AG09319 (cell line): Measurements from ENCODE around the gene SKI.

Experiments
- DNase-seq: peaks from one replicate; pipeline ENCODE4 v3.0.0-alpha.2; 2010; ENCODE audit warnings: low read depth; ENCODE audit errors: extremely low read depth
- CTCF ChIP-seq: IDR thresholded peaks from 2 replicates; pipeline ENCODE4 v1.5.1; 2011; ENCODE audit warnings: low read depth, mild to moderate bottlenecking, inconsistent platforms, low read length, moderate library complexity

SKI gene

DNA sequence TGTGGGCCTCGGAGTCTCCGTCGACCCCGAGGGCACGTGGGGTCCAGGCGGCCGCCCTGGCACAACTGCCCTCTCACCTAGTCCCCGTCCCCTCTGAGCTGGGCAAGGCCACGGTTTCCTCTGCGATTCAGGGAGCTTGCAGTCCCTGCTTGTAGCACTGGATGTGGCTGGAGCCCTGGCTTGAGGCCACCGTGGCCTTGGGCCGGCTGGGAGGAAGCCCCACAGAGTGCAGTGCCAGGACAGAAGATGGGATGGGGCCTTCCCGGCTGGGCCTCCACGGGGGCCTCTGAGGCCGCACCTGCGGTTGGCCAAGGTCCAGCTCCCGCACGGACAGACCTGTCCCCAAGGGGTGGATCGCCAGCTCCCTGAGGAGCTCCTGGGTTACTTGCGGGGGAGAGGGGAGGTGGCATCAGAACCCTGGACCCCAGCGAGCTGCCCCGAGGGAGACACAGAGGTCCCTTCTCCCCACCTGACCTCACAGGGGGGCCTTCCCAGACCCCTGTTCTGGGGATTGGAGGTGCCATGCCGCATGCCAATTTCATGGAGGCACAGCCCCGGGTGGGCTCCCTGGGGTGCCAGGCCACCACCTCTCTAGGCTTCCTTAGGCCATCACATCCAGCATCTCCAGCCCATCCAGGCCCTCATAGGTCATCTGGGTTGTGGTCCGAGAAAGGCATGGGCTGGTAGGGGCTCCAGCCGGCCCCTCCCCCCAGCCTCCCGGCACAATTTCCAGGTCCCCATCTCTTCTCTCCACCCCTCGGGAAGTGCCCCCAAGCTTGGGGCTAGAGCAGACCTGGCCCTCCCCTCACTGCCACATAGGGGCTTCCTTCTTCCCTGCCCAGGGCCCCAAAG lies 82.4 kb downstream of the SKI start:
- no peak for TF ChIP-seq CTCF
- DNase-seq: no peak

GRCh38 chr1:2311184-2312032 lies 83.3 kb downstream of the SKI start:
- no peak for DNase-seq
- TF ChIP-seq CTCF: peak; percentile 44

DNA sequence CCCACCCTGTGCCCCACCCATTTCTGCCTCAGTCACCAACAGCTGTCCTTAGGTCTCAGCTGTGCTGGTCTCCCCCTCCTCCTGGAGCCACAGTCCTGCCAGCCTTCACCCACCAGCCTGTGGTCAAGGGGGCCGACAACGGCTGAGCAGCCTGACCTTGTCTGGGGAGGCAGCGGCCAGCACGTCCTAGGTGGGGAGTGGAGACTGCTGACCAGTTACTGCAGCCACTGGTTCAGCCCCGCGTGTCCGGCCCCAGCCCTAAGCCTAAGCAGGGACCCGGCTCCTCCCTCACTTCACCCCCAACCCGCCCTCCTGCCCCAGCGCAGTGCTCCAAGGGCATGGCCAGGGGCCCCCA lies 84.0 kb downstream of the SKI start:
- no peak for TF ChIP-seq CTCF
- no peak for DNase-seq

DNA sequence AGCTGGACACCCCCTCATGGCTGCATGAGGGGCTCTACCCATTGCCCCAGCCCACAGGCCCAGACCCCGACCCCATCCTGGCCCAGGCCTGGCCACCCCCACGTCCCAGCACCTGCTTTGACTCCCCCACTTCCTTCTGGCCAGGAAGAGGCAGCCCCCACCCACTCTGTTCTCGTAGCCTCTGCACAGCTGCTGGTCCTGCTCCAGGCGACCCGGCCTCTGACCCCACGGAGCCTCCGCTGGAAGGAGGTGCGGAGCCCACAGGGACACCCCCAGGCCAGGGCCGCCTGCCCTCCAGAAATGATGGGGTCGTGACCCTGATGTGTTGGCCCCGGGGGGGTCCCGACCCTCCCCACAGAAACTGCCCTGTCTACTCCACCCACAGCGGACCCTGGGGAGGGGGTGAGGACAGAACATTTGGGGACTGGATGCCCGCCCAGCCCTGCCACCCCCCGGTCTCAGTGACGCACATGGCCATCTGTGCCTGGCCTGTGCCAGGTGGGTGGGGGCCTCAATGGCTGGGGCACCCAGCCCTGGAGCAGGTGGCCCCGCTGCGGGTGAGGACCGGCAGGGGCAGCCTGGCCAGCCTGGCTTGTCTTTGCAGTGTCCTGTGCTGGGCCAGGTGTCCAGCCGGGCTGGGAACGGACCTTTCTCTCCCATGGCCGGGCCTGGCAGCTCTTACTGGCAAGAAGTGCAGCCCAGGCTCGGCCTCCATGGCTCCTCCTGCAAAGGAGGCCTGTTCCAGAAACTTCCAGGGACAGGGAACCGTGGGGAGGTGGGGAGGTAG lies 84.6 kb downstream of the SKI start:
- TF ChIP-seq CTCF: no peak

DNA sequence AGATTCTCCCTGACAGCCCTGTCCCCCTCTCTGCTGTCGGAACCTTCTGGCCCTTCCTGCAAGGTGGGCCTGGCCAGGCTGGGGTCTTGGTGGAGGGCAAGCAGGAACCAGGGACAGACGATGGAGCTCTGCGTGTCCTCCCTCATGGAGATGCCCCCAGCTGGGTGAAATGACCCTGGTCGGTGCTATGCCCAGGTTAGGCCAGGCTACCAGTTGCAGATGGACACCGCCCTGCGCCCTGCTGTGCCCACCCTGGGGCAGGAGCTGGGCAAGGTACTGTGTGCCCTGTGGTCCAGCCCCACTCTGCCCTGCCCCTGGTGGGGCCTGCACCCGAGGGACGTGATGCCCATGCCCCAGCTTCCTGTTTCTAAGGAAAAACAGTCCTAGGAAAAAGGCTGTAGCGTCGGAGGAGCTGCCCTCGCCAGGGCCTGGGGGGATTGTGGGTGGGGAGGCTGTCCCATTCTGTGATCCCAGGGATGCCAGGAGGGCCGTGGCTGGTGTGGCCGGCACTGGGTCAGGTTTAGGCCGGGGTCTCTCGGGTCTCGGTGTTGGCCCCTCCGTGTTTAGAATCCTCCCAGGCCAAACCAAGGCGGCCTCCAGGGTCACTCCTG lies 85.6 kb downstream of the SKI start:
- no peak for TF ChIP-seq CTCF
- DNase-seq: no peak

More for the DNA sequence above, 84.6 kb downstream of the SKI start:
- no peak for DNase-seq

DNA sequence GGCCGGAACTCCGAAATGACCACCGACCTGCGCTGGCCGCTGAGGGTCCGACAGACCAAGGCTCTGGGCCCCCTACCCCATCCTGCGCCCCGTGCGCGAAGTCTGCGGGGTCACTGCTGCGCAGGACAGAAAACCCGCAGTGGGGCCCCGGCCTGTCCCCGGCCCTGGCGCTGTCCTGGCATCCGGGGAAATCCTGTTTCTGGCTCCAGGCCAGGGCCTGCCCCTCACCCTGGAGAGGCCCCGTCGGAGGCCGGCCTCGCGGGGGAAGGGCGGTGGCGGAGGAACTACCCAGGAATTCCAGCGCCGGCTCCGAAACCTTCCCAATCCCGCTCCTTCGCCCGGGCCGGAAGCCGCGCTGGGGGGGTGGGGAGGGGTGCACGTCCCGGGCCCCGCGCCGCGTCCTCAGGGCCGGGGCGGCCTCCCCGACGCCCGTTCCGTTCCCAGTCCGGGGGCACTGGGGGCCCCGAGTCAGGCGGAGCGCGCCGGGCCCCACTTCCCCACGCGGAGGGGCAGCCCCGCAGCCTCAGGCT lies 86.2 kb downstream of the SKI start:
- DNase-seq: no peak
- TF ChIP-seq CTCF: no peak
